ENCODE results near the gene ANKRD13A. TPM values are rescaled to one million over a fixed set of nuclear protein-coding genes. Genes with fewer than 3 reads are reported as not detected.

ANKRD13A gene
- 20.0 TPM for total RNA-seq
- long read RNA-seq, full-length matches to known transcripts, result 11 of 32 reads
- long read RNA-seq, partial matches to known transcripts, result 2 of 32 reads
- long read RNA-seq, other reads (novel, unspliced or antisense), result 19 of 32 reads

DNA sequence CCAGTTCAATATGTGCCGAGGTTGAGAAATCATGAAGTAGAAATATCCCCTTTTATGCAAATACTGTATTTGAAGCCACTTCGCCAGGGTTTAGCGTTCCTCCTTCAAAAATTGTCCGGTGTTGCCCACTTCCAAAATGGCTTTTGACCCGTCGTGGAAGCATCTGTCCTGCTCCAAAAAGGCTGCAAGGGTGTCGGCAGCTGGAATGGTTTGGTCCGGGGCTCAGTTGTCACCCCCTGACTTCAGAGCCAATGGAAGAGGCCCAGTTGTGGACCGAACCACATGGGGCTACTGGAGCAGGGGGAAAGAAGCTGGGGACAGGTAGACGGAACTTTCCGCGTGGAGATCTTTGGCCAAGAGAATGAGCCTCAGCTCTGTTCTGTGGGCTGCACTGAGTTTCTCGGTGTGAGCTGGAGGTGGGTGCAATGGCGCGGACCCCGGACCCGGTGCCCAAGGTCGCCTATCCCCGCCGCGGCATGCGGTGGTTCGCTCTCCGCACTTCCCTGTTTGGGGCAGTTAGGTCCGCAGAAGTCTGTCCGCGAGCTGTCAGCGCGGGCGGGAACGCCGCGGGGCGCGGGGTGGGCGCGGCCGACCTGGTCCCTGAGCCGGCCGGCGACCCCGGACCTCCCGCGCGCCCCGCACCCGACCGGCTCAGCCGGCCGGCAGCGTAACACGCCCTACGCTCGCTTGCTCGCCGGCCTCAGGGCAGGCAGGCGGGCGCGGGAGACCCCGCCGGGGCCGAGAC lies at the start of gene ANKRD13A:
ANKRD13A (plus strand) TSS at position 527 of the 745 bp plus-strand sequence. CDS start 259 bp downstream, outside the sequence.
- intact Hi-C loops (cut with micrococcal nuclease), result no loop called here
- TF ChIP-seq, protein P1, sequence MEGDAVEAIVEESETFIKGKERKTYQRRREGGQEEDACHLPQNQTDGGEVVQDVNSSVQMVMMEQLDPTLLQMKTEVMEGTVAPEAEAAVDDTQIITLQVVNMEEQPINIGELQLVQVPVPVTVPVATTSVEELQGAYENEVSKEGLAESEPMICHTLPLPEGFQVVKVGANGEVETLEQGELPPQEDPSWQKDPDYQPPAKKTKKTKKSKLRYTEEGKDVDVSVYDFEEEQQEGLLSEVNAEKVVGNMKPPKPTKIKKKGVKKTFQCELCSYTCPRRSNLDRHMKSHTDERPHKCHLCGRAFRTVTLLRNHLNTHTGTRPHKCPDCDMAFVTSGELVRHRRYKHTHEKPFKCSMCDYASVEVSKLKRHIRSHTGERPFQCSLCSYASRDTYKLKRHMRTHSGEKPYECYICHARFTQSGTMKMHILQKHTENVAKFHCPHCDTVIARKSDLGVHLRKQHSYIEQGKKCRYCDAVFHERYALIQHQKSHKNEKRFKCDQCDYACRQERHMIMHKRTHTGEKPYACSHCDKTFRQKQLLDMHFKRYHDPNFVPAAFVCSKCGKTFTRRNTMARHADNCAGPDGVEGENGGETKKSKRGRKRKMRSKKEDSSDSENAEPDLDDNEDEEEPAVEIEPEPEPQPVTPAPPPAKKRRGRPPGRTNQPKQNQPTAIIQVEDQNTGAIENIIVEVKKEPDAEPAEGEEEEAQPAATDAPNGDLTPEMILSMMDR (IDR thresholded peaks at IDR 0.05; ENCODE audit: borderline replicate concordance), result no peak
- peak within 1 kb of the TSS; percentile 98 for H3K4me3 ChIP-seq

GRCh38 chr12:109950625-109951024 lies 48.6 kb upstream of the ANKRD13A start:
- TF ChIP-seq, protein P1 (IDR thresholded peaks at IDR 0.05; ENCODE audit: borderline replicate concordance), result no peak
- no peak for DNase-seq
- Histone ChIP-seq H3K27ac (replicated peaks) (peak overlapping the region; percentile 86), H3K27me3 (ENCODE audit: low read depth) (no peaks in the 10 kb centered on the region), H3K36me3 (peaks cover 66% of the 10 kb centered on the region), H3K9me3 (replicated peaks) (no peaks in the 10 kb centered on the region), H3K4me3 (no peak overlapping the region), H3K4me1 (peaks cover 85% of the 10 kb centered on the region)
- intact Hi-C loops (cut with micrococcal nuclease), result no loop called here

More for the DNA sequence above, at the start of gene ANKRD13A:
- peak within 1 kb of the TSS; percentile 91 for H3K27ac ChIP-seq (replicated peaks)
- no peaks in the 10 kb centered on the region for H3K27me3 ChIP-seq (ENCODE audit: low read depth)
- H3K4me1 ChIP-seq, result peaks cover 67% of the 10 kb centered on the region
- H3K36me3 ChIP-seq, result no peaks in the 10 kb centered on the region
- H3K9me3 ChIP-seq (replicated peaks), result no peaks in the 10 kb centered on the region
- peak; percentile 89 for DNase-seq

GRCh38 chr12:109951136-109951535 lies 48.1 kb upstream of the ANKRD13A start:
- peak overlapping the region; percentile 86 for H3K27ac ChIP-seq (replicated peaks)
- DNase-seq, result no peak
- peaks cover 79% of the 10 kb centered on the region for H3K4me1 ChIP-seq
- intact Hi-C loops (cut with micrococcal nuclease), result no loop called here
- H3K9me3 ChIP-seq (replicated peaks), result no peaks in the 10 kb centered on the region
- peaks cover 71% of the 10 kb centered on the region for H3K36me3 ChIP-seq
- no peaks in the 10 kb centered on the region for H3K27me3 ChIP-seq (ENCODE audit: low read depth)
- no peak overlapping the region for H3K4me3 ChIP-seq
- TF ChIP-seq, protein P1 (IDR thresholded peaks at IDR 0.05; ENCODE audit: borderline replicate concordance), result no peak

DNA sequence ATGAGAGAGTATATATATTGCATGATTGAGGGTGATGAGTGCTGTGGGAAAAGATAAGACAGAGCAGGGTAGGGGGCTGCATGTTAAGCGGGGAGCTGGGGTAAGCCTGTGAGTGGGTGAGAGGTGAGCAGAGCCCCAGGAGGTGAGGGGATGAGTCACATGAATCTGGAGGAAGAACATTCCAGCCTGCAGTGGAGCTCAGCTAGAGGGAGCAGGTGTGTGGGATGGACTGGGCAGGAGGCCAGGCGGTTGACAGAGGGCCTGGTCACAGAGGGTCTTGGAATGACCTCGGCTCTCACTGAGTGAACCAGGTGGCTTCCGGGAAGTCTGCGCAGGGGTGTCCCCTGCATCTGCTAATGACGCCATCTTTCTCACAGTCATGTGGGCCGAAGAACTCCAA lies 47.5 kb upstream of the ANKRD13A start:
- intact Hi-C loops (cut with micrococcal nuclease), result no loop called here
- Histone ChIP-seq H3K27ac (replicated peaks) (peak overlapping the region; percentile 86), H3K9me3 (replicated peaks) (no peaks in the 10 kb centered on the region), H3K27me3 (ENCODE audit: low read depth) (no peaks in the 10 kb centered on the region), H3K4me3 (no peak overlapping the region), H3K4me1 (peaks cover 73% of the 10 kb centered on the region), H3K36me3 (peaks cover 75% of the 10 kb centered on the region)
- TF ChIP-seq, protein P1 (IDR thresholded peaks at IDR 0.05; ENCODE audit: borderline replicate concordance), result no peak
- peak; percentile 60 for DNase-seq

DNA sequence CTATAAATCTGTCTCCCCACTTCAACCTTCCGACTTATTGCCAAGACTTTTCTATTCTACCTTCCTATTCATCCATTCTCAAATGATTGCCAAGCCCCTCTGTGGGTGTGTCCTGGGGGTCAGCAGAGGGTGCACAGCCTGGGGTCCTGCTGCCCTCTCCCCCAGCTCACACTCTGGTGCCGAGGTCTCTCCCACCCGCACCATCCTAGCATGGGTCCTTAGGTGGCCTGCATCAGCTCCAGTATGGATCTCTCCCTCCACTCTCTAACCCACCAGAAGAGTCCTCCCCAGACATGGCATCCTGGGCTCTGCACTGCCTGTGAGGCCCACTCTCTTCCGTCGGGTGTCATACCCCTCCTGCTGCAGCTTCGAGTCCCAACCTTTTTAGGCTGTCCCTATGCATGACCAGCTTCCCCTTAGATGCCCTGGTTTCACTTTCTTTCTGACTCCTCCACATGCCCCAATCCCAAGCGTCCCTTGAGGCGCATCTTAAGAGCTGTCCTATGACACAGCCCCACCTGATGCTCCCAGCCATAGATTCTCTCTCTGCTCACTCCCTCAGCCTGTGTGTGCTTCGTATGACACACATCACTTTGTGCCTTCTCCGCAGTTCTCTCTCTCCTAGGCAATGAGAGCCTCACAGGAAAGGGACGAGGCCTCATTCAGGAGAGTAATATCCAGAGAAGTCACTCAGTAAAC lies 46.9 kb upstream of the ANKRD13A start:
- intact Hi-C loops (cut with micrococcal nuclease), result no loop called here
- Histone ChIP-seq H3K27ac (replicated peaks) (peak overlapping the region; percentile 86), H3K4me1 (peaks cover 68% of the 10 kb centered on the region), H3K9me3 (replicated peaks) (no peaks in the 10 kb centered on the region), H3K4me3 (no peak overlapping the region), H3K27me3 (ENCODE audit: low read depth) (no peaks in the 10 kb centered on the region), H3K36me3 (peaks cover 78% of the 10 kb centered on the region)
- TF ChIP-seq, protein P1 (IDR thresholded peaks at IDR 0.05; ENCODE audit: borderline replicate concordance), result no peak
- DNase-seq, result no peak

All from left ventricle myocardium inferior (tissue), 1 donor.